HG03103 (cell line): ENCODE results near the gene LIFR.
"Not testable (repeated sequence)": the region's sequence is repeated elsewhere in the genome, so short reads cannot be mapped to it uniquely, and the experiment has no call there.

Source experiments
- ATAC-seq: cut with Tn5 transposase; IDR thresholded peaks from one replicate; pipeline ENCODE4 v1.9.1; 2021; ENCODE audit warnings: low read depth; ENCODE audit not compliant: unreplicated experiment

Gene LIFR

GRCh38 chr5:38556599-38557307 lies at the start of gene LIFR:
Gene LIFR (minus strand): TSS chr5:38556646. CDS start chr5:38530647, 25,999 bp downstream.
- ATAC-seq, result peak; percentile 63

GRCh38 chr5:38605610-38606009 lies 49.2 kb upstream of the LIFR start:
- no peak for ATAC-seq

- no peak for ATAC-seq
Measured at GRCh38 chr5:38603691-38604090, 47.2 kb upstream of the LIFR start.

- ATAC-seq, result no peak
Measured at GRCh38 chr5:38602641-38603040, 46.2 kb upstream of the LIFR start.

GRCh38 chr5:38601863-38602298 lies 45.4 kb upstream of the LIFR start:
- no peak for ATAC-seq

GRCh38 chr5:38601133-38601862 lies 44.9 kb upstream of the LIFR start:
- ATAC-seq, result no peak

GRCh38 chr5:38600329-38601045 lies 44.0 kb upstream of the LIFR start:
- no peak for ATAC-seq

GRCh38 chr5:38599751-38600150 lies 43.3 kb upstream of the LIFR start:
- not testable (repeated sequence) for ATAC-seq

- no peak for ATAC-seq
Measured at GRCh38 chr5:38598994-38599617, 42.7 kb upstream of the LIFR start.

- ATAC-seq, result no peak
Measured at GRCh38 chr5:38598296-38598993, 42.0 kb upstream of the LIFR start.

- ATAC-seq, result no peak
Measured at GRCh38 chr5:38596981-38597380, 40.5 kb upstream of the LIFR start.

- no peak for ATAC-seq
Measured at GRCh38 chr5:38595132-38595745, 38.8 kb upstream of the LIFR start.

- no peak for ATAC-seq
Measured at GRCh38 chr5:38593959-38594358, 37.5 kb upstream of the LIFR start.

- ATAC-seq, result no peak
Measured at GRCh38 chr5:38591523-38591849, 35.0 kb upstream of the LIFR start.

- ATAC-seq, result no peak
Measured at GRCh38 chr5:38590838-38591522, 34.5 kb upstream of the LIFR start.

GRCh38 chr5:38589629-38590028 lies 33.2 kb upstream of the LIFR start:
- no peak for ATAC-seq

- no peak for ATAC-seq
Measured at GRCh38 chr5:38585816-38586215, 29.4 kb upstream of the LIFR start.

- no peak for ATAC-seq
Measured at GRCh38 chr5:38583500-38583899, 27.1 kb upstream of the LIFR start.

GRCh38 chr5:38582975-38583319 lies 26.5 kb upstream of the LIFR start:
- ATAC-seq, result no peak
